GM12872 (cell line): ENCODE measurements around the gene CLECL1.
A peak's percentile ranks its signal among the peaks of the same experiment; 100 is the strongest.

ENCODE experiments used
- TF ChIP-seq, protein P1 (sequence below): IDR thresholded peaks from 3 replicates; pipeline ENCODE4 v1.5.1; 2011; ENCODE audit warnings: low read depth, mild to moderate bottlenecking, low read length, moderate library complexity; ENCODE audit not compliant: insufficient read depth

CLECL1 gene

DNA sequence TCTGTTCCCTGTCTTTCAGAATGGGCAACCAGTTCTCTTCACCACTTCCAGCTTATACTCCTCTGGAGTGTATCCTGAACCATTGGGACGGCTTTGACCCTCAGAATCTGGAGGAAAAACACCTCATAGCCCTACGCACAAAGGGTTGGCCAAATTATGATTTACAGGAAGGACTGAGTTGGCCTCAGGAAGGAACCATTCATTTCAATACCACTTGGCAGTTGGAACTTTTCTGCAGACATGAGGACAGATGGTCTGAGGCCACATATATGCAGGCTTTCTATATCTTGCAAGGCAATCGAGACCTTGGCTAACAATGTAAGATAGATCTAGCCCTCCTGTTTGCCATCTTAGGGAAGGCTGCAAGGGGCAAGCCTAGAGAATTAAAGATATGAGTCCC lies 24.0 kb downstream of the CLECL1 start:
- TF ChIP-seq, protein P1, sequence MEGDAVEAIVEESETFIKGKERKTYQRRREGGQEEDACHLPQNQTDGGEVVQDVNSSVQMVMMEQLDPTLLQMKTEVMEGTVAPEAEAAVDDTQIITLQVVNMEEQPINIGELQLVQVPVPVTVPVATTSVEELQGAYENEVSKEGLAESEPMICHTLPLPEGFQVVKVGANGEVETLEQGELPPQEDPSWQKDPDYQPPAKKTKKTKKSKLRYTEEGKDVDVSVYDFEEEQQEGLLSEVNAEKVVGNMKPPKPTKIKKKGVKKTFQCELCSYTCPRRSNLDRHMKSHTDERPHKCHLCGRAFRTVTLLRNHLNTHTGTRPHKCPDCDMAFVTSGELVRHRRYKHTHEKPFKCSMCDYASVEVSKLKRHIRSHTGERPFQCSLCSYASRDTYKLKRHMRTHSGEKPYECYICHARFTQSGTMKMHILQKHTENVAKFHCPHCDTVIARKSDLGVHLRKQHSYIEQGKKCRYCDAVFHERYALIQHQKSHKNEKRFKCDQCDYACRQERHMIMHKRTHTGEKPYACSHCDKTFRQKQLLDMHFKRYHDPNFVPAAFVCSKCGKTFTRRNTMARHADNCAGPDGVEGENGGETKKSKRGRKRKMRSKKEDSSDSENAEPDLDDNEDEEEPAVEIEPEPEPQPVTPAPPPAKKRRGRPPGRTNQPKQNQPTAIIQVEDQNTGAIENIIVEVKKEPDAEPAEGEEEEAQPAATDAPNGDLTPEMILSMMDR: no peak

DNA sequence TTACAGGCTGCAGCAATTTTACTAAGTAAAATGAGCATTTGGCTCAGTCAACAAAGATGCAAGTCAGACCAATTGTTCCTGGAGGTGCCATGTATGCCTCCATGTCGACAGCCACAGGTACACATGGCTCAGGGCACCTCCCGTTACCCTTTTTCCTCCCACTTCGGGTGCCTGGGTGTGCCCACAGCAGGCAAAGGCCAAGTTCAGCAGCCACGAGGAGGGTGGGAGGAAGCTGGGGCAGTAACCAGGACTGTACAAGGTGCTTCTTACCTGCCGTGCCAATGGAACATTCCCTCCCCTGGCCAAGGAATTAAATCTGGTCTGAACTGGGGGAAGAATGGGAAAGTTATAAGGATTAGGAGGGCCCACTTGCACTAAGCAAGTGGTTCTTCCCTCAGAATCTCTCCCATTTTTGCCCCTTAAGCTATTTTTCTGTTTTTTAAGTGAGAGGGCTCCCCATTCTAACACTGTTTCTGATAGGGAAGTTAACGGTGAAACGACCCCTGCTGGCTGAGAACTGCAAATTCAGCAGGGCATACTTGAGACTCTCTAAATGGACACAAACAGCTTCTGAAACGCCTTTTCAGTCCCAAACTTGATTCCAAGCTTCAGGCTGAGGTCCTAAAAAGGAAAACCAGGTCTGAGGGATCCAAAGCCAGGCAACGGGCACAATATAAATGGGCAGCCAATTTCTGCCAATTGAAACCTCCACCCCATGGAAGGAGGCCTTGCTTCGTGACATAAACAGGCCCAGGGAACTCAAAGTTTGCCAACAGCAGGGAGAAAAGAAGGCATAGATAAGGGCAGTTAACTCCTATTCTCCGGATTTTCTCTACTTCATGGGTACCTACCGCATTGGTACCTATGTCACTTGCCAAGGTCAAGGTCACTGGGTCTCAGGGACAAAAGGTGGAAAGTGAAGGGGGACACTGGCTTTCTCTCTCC lies 24.8 kb downstream of the CLECL1 start:
- TF ChIP-seq, protein P1: peak; percentile 88

DNA sequence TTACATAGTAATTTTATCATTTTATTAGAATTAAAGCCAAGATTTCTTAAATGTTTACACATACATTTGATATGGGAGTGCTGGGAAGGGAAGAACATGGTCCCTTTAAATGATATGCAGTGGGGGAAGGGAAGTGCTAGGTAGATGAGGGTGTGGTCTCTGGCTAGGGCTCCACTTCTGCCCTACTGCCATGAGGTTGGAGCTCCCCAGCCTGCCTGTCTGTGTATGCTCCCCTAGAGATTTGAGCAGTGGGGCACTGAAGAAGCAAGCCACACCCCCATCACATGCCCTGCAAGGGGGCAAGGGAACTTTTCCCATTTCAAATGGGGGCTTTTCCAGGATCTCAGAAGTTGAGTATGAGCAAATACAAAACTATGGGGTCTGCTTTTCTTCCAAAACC lies 25.5 kb downstream of the CLECL1 start:
- TF ChIP-seq, protein P1: no peak

DNA sequence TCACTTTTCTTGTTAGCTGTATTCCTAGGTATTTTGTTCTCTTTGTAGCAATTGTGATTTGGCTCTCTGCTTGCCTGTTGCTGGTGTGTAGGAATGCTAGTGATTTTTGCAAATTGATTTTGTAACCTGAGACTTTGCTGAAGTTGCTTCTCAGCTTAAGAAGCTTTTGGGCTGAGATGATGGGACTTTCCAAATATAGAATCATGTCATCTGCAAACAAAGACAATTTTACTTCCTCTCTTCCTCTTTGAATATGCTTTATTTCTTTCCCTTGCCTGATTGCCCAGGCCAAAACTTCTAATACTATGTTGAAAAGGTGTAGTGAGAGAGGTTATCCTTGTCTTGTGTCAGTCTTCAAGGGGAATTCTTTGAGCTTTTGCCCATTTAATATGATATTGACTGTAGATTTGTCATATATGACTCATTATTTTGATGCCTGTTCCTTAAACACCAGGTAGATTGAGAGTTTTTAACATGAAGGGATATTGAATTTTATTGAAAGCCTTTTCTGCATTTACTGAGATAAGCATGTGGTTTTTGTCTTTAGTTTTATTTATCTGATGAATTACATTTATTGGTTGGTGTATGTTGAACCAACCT lies 26.7 kb downstream of the CLECL1 start:
- TF ChIP-seq, protein P1: no peak

DNA sequence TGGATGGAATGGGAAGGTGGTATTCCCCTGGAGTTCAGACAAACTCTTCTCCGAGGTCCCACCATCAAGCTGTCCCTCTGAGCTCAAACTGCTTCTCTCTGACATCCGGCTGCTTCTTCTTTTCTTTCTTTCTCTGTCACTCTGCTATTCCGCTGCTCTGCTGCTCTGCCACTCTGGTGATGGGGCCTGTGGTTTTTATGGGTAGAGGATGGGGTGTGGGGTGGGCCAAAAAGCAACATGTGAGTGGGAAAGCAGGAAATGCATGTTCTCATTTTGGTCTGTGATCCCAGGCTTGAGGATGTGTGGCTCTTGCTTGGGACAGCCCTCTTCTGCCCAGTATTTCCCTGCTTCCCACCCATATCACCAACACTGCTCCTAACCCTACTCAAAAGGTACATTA lies 30.6 kb downstream of the CLECL1 start:
- TF ChIP-seq, protein P1: no peak

DNA sequence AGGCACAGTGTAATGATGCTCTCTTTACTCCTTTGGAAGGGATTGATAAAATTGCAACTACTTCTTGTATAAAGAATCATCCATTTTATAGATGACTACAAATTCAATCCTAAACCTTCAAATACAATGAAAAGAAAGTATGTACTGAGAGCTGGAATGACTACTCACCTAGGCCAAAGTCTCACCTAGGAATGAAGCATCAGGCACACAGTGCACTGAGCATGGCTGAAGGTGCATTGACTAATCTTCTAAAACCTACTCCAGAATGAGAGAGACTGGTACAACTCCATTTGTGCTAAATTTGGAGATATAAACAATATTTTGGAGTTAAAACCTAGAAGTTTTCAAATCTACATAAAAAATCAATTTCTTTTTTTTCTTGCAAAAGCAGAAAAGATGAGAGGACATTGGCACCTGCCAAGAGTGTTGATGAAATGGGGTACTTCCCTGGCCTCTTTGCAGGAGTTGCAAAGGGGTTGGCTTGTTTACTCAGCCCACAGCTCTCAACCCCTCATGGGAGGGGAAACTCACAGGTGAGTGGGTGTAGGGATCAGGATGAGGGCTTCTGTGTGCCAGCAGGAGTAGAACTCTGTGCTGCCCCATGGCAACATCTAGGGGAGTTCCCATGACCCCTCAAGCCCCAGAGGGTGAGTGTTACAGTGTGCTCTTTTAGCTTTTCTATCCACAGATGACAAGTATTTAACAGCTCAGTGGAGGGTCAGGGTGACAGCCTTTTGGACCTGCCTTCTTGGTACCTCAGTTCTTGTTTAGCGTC lies 31.3 kb downstream of the CLECL1 start:
- TF ChIP-seq, protein P1: no peak

DNA sequence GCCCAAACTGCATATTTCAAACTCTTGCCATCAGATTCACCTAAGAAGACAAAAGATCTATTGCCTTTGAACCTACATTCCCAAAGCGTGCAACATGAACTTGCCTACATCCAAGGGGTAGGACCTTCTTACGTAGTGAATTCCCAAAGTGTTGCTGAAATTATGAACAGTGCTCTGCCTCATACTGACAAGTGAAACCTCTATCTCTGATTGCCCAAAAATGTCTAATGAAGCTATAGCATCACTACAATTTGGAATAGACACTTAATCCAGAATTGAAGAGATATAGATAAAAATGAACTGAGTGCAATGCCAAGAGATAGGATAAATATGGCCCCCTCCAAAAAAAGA lies 32.3 kb downstream of the CLECL1 start:
- TF ChIP-seq, protein P1: no peak
